OCI-LY1 (cell line): Measurements from ENCODE around the gene ZEB1.

Experiments used
- H2AFZ ChIP-seq: fragments of 200-600 bp; sonication (generic), shearing (Covaris generic); 2 replicates; pipeline ENCODE4 v1.6.0; 2014; ENCODE audit warnings: antibody characterized with exemption, mild to moderate bottlenecking, low read length
- H3F3A ChIP-seq: fragments of 200-600 bp; sonication (generic), shearing (Covaris generic); 2 replicates; pipeline ENCODE4 v1.6.0; 2014; ENCODE audit warnings: mild to moderate bottlenecking, antibody characterized with exemption, low read length, moderate library complexity; ENCODE audit not compliant: insufficient read depth
- H3K27ac ChIP-seq: fragments of 200-600 bp; sonication (generic); 2 replicates; pipeline ENCODE4 v1.5.1; 2014; ENCODE audit warnings: low read length, mixed run types, mild to moderate bottlenecking, low read depth; ENCODE audit not compliant: poor library complexity, severe bottlenecking
- H3K27me3 ChIP-seq: fragments of 200-600 bp; sonication (generic); 2 replicates; pipeline ENCODE4 v1.6.0; 2014; ENCODE audit warnings: antibody characterized with exemption, mild to moderate bottlenecking, low read length, moderate library complexity; ENCODE audit not compliant: insufficient read depth
- H3K36me3 ChIP-seq: fragments of 200-600 bp; sonication (generic); 2 replicates; pipeline ENCODE4 v1.6.1; 2014; ENCODE audit warnings: mild to moderate bottlenecking, antibody characterized with exemption, low read length, moderate library complexity, mixed read lengths; ENCODE audit not compliant: insufficient read depth
- H3K4me1 ChIP-seq: fragments of 200-600 bp; sonication (generic); 2 replicates; pipeline ENCODE4 v1.5.1; 2014; ENCODE audit warnings: mild to moderate bottlenecking, low read length, moderate library complexity; ENCODE audit not compliant: insufficient read depth, severe bottlenecking
- H3K4me2 ChIP-seq: fragments of 200-600 bp; sonication (generic), shearing (Covaris generic); 2 replicates; pipeline ENCODE4 v1.6.1; 2014; ENCODE audit warnings: low read length
- H3K4me3 ChIP-seq: fragments of 200-600 bp; sonication (generic); 2 replicates; pipeline ENCODE4 v1.5.1; 2014; ENCODE audit warnings: low read length, low read depth, mild to moderate bottlenecking, mixed read lengths; ENCODE audit not compliant: poor library complexity, severe bottlenecking
- H3K79me2 ChIP-seq: fragments of 200-600 bp; shearing (Covaris generic); 2 replicates; pipeline ENCODE4 v1.6.1; 2016; ENCODE audit warnings: mixed run types, low read length, mixed read lengths; ENCODE audit not compliant: insufficient read depth
- H3K9ac ChIP-seq: fragments of 200-600 bp; sonication (generic), shearing (Covaris generic); 2 replicates; pipeline ENCODE4 v1.6.1; 2014; ENCODE audit warnings: mild to moderate bottlenecking, low read length, mixed read lengths
- H3K9me2 ChIP-seq: fragments of 200-600 bp; sonication (generic), shearing (Covaris generic); 2 replicates; pipeline ENCODE4 v1.6.1; 2014; ENCODE audit warnings: low read depth, mild to moderate bottlenecking, low read length, mixed read lengths
- H3K9me3 ChIP-seq: fragments of 200-600 bp; shearing (Covaris generic); 2 replicates; pipeline ENCODE4 v1.6.1; 2014; ENCODE audit warnings: low read length, mixed read lengths
- H4K20me1 ChIP-seq: fragments of 200-600 bp; sonication (generic), shearing (Covaris generic); 2 replicates; pipeline ENCODE4 v1.6.0; 2016; ENCODE audit warnings: mild to moderate bottlenecking, low read length; ENCODE audit not compliant: insufficient read depth
- EZH2 ChIP-seq: fragments of 200-600 bp; sonication (generic), shearing (Covaris generic); IDR thresholded peaks from 2 replicates; pipeline ENCODE4 v1.8.0; 2017; ENCODE audit warnings: borderline replicate concordance, mixed run types, mild to moderate bottlenecking, antibody characterized with exemption, low read length, moderate library complexity, mixed read lengths
- TF ChIP-seq, protein P1 (sequence below): fragments of 200-600 bp; sonication (generic), shearing (Covaris generic); IDR thresholded peaks from 2 replicates; pipeline ENCODE4 v1.5.1; 2017; ENCODE audit warnings: mild to moderate bottlenecking, antibody characterized with exemption, low read length, moderate library complexity, mixed read lengths

The ZEB1 gene

DNA sequence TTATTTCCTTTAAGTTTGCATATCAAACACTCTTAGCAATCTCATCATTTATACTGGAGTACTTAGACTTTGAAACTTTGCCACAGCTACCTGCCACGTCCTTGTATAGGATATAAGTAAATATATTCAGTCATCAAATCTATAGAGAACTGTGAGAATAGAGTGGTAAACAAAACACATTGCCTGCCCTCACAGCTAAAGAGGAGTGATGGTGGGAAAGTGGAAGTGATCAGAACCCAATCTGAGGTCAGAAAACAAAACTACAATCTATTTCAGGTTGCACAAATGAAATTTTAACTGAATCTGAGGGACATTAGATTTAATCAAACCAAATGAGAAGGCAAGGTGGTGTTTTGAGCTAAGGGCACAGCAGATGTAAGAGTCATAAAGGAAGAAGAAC, 74.8 kb downstream of the ZEB1 start:
- H3K27ac ChIP-seq: no peak overlapping the region
- no peak overlapping the region for H2AFZ ChIP-seq
- no peaks in the 10 kb centered on the region for H4K20me1 ChIP-seq
- no peak overlapping the region for H3K4me3 ChIP-seq
- no peaks in the 10 kb centered on the region for H3F3A ChIP-seq
- no peaks in the 10 kb centered on the region for H3K4me1 ChIP-seq
- TF ChIP-seq EZH2: no peak
- no peaks in the 10 kb centered on the region for H3K9me3 ChIP-seq
- H3K4me2 ChIP-seq: no peak overlapping the region
- H3K9ac ChIP-seq: no peak overlapping the region
- H3K27me3 ChIP-seq: no peaks in the 10 kb centered on the region
- H3K79me2 ChIP-seq: no peaks in the 10 kb centered on the region
- H3K36me3 ChIP-seq: peaks cover 17% of the 10 kb centered on the region
- H3K9me2 ChIP-seq: no peaks in the 10 kb centered on the region

DNA sequence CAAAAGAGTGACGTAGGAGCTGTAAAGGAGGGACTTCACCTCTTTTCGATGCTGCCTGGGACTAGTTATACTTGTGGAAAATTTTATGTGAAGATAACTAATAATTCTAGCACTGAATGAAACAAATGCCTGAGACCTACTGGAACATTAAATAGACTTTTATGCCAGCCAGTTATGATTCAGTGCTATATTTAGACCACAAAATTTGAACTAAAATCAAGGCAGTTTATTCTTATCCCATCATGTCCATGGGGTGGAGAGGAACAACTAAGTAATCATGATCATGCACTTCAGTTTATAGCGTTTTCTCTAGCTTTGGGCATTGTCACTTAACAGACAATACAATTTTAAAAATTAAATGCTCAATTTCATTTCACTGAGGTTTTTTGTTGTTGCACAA, 76.7 kb downstream of the ZEB1 start:
- no peak for TF ChIP-seq EZH2
- Histone ChIP-seq H3K9me2 (no peaks in the 10 kb centered on the region), H4K20me1 (no peaks in the 10 kb centered on the region), H3F3A (no peaks in the 10 kb centered on the region), H3K27me3 (no peaks in the 10 kb centered on the region), H3K36me3 (peaks cover under 1% of the 10 kb centered on the region; the same call in 1 of the 2 replicates), H3K4me2 (no peak overlapping the region), H3K4me3 (no peak overlapping the region), H3K4me1 (no peaks in the 10 kb centered on the region), H3K79me2 (0 out of 2 replicates have a peak, but pooled peaks cover under 1% of the 10 kb centered on the region), H3K9me3 (no peaks in the 10 kb centered on the region), H3K9ac (no peak overlapping the region), H2AFZ (no peak overlapping the region), H3K27ac (no peak overlapping the region)

DNA sequence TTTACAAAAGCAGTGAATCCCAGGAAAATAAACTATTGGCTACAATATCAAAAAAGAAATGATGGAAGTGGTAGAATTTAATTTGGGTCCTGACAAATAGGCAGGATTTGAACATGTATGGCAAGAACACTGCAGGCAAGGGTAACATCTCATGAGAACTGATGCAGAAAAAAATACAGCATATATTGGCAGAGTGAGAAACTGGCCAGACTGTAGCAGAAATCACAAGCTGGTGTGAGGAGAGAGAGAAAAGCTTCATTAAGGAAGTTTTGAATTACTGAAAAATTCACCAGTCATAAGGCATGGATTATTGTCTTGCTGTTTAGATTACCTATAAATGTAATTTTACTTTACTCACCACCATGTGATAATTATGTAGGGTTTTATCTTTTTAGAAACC, 77.4 kb downstream of the ZEB1 start:
- no peak overlapping the region for H2AFZ ChIP-seq
- no peak overlapping the region for H3K9ac ChIP-seq
- no peaks in the 10 kb centered on the region for H3K27me3 ChIP-seq
- 0 out of 2 replicates have a peak, but pooled peaks cover 4% of the 10 kb centered on the region for H3K79me2 ChIP-seq
- H3F3A ChIP-seq: no peaks in the 10 kb centered on the region
- H3K4me2 ChIP-seq: no peak overlapping the region
- TF ChIP-seq, protein P1, sequence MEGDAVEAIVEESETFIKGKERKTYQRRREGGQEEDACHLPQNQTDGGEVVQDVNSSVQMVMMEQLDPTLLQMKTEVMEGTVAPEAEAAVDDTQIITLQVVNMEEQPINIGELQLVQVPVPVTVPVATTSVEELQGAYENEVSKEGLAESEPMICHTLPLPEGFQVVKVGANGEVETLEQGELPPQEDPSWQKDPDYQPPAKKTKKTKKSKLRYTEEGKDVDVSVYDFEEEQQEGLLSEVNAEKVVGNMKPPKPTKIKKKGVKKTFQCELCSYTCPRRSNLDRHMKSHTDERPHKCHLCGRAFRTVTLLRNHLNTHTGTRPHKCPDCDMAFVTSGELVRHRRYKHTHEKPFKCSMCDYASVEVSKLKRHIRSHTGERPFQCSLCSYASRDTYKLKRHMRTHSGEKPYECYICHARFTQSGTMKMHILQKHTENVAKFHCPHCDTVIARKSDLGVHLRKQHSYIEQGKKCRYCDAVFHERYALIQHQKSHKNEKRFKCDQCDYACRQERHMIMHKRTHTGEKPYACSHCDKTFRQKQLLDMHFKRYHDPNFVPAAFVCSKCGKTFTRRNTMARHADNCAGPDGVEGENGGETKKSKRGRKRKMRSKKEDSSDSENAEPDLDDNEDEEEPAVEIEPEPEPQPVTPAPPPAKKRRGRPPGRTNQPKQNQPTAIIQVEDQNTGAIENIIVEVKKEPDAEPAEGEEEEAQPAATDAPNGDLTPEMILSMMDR: no peak
- no peak for TF ChIP-seq EZH2
- no peaks in the 10 kb centered on the region for H3K4me1 ChIP-seq
- no peaks in the 10 kb centered on the region for H3K9me2 ChIP-seq
- no peak overlapping the region for H3K4me3 ChIP-seq
- no peak overlapping the region for H3K27ac ChIP-seq
- no peaks in the 10 kb centered on the region for H4K20me1 ChIP-seq
- H3K36me3 ChIP-seq: no peaks in the 10 kb centered on the region
- no peaks in the 10 kb centered on the region for H3K9me3 ChIP-seq

DNA sequence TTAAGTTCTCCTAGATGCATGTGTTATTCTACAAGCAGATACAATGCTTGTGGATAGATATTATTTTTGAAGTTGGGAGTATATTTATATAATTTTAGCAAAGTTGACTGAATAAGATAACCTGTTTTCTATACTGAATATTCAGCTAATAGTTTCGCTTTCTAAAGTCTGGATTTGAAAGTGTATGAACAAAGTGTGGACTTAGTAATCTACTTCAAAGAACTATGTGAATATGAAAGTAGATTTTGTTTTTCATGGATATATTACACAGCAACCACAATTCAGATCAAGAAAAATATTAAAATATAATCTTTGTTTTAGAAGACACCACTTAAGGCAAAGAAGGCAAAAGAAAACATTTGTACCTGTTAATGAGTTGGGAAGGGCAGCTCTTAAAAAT, 78.8 kb downstream of the ZEB1 start:
- no peak overlapping the region for H3K4me3 ChIP-seq
- H3K27ac ChIP-seq: no peak overlapping the region
- H2AFZ ChIP-seq: no peak overlapping the region
- H4K20me1 ChIP-seq: no peaks in the 10 kb centered on the region
- H3K9me2 ChIP-seq: no peaks in the 10 kb centered on the region
- no peak overlapping the region for H3K9ac ChIP-seq
- H3K4me1 ChIP-seq: no peaks in the 10 kb centered on the region
- no peaks in the 10 kb centered on the region for H3F3A ChIP-seq
- no peaks in the 10 kb centered on the region for H3K36me3 ChIP-seq
- H3K79me2 ChIP-seq: 0 out of 2 replicates have a peak, but pooled peaks cover 4% of the 10 kb centered on the region
- no peaks in the 10 kb centered on the region for H3K9me3 ChIP-seq
- no peak for TF ChIP-seq EZH2
- TF ChIP-seq, protein P1: no peak
- no peaks in the 10 kb centered on the region for H3K27me3 ChIP-seq
- H3K4me2 ChIP-seq: no peak overlapping the region
